HepG2 (cell line): ENCODE results near the gene PIAS3. TPM values are rescaled to one million over a fixed set of nuclear protein-coding genes. Genes with fewer than 3 reads are reported as not detected.
A peak's percentile ranks its signal among the peaks of the same experiment; 100 is the strongest.

Experiments used
- ARNT2 ChIP-seq: sonication (generic); formaldehyde crosslinking; IDR thresholded peaks from 2 replicates; pipeline ENCODE4 v1.8.0; 2022; ENCODE audit warnings: mild to moderate bottlenecking, low read depth, missing genetic modification reagents, moderate library complexity
- DNMT3B ChIP-seq: conservative IDR thresholded peaks from 2 replicates; pipeline ENCODE4 v1.6.1; 2016; ENCODE audit warnings: missing biosample characterization, control low read depth
- KMT2A ChIP-seq: sonication (generic); formaldehyde crosslinking; IDR thresholded peaks from 2 replicates; pipeline ENCODE4 v1.4.0; 2020; ENCODE audit warnings: missing genetic modification reagents
- MTA1 ChIP-seq: sonication (generic); formaldehyde crosslinking; IDR thresholded peaks from 2 replicates; pipeline ENCODE4 v1.4.0; 2020; ENCODE audit warnings: missing genetic modification reagents, mild to moderate bottlenecking, borderline replicate concordance
- MTF2 ChIP-seq: sonication (generic); formaldehyde crosslinking; IDR thresholded peaks from 2 replicates; pipeline ENCODE4 v1.5.0; 2020; ENCODE audit warnings: missing genetic modification reagents, borderline replicate concordance
- RBAK ChIP-seq: sonication (generic); formaldehyde crosslinking; IDR thresholded peaks from 2 replicates; pipeline ENCODE4 v1.5.1; 2020; ENCODE audit warnings: mild to moderate bottlenecking, missing genetic modification reagents
- RFXAP ChIP-seq: sonication (generic); formaldehyde crosslinking; IDR thresholded peaks from 2 replicates; pipeline ENCODE4 v1.4.0; 2020; ENCODE audit warnings: missing genetic modification reagents, borderline replicate concordance
- SKI ChIP-seq: fragments of 450-650 bp; IDR thresholded peaks from one replicate; pipeline ENCODE4 v1.6.1; 2018; ENCODE audit warnings: mild to moderate bottlenecking; ENCODE audit not compliant: partially characterized antibody
- SMARCE1 ChIP-seq: fragments of 450-650 bp; IDR thresholded peaks from 2 replicates; pipeline ENCODE4 v1.6.1; 2017; ENCODE audit warnings: borderline replicate concordance
- SNAPC5 ChIP-seq: sonication (generic); formaldehyde crosslinking; IDR thresholded peaks from 2 replicates; pipeline ENCODE4 v1.8.1; 2023; ENCODE audit warnings: mild to moderate bottlenecking, missing genetic modification reagents, borderline replicate concordance
- STAG1 ChIP-seq: sonication (generic); formaldehyde crosslinking; IDR thresholded peaks from 2 replicates; pipeline ENCODE4 v1.4.0; 2020; ENCODE audit warnings: missing genetic modification reagents
- TRAFD1 ChIP-seq: sonication (generic); formaldehyde crosslinking; IDR thresholded peaks from 2 replicates; pipeline ENCODE4 v1.5.1; 2020; ENCODE audit warnings: missing genetic modification reagents, mild to moderate bottlenecking, borderline replicate concordance
- U2AF1 ChIP-seq: fragments of 200-400 bp; formaldehyde crosslinking; optimal IDR thresholded peaks from 2 replicates; pipeline ENCODE3; 2017; ENCODE audit warnings: mild to moderate bottlenecking, low read depth, low read length
- ZNF207 ChIP-seq: fragments of 450-650 bp; IDR thresholded peaks from 2 replicates; pipeline ENCODE4 v1.6.1; 2016; ENCODE audit warnings: antibody characterized with exemption, borderline replicate concordance
- ZNF547 ChIP-seq: sonication (generic); formaldehyde crosslinking; IDR thresholded peaks from 2 replicates; pipeline ENCODE4 v1.5.1; 2020; ENCODE audit warnings: mild to moderate bottlenecking, missing genetic modification reagents
- ZNF567 ChIP-seq: sonication (generic); formaldehyde crosslinking; IDR thresholded peaks from 2 replicates; pipeline ENCODE4 v1.8.1; 2023; ENCODE audit warnings: mild to moderate bottlenecking, missing genetic modification reagents, borderline replicate concordance
- ZNF589 ChIP-seq: sonication (generic); formaldehyde crosslinking; conservative IDR thresholded peaks from 2 replicates; pipeline ENCODE4 v1.8.0; 2022; ENCODE audit warnings: mild to moderate bottlenecking, moderate library complexity, missing genetic modification reagents
- ZNF670 ChIP-seq: sonication (generic); formaldehyde crosslinking; IDR thresholded peaks from 2 replicates; pipeline ENCODE4 v1.8.0; 2022; ENCODE audit warnings: mild to moderate bottlenecking, missing genetic modification reagents, borderline replicate concordance
- ZNF713 ChIP-seq: sonication (generic); formaldehyde crosslinking; IDR thresholded peaks from 2 replicates; pipeline ENCODE4 v1.4.0; 2020; ENCODE audit warnings: mild to moderate bottlenecking, missing genetic modification reagents
- ZNF773 ChIP-seq: sonication (generic); formaldehyde crosslinking; IDR thresholded peaks from 2 replicates; pipeline ENCODE4 v1.4.0; 2020; ENCODE audit warnings: missing genetic modification reagents, borderline replicate concordance
- ZNF790 ChIP-seq: sonication (generic); formaldehyde crosslinking; IDR thresholded peaks from 2 replicates; pipeline ENCODE4 v1.8.0; 2022; ENCODE audit warnings: missing genetic modification reagents, mild to moderate bottlenecking, borderline replicate concordance
- polyA plus RNA-seq, 8 experiments: library from polyadenylated mRNA; depleted of rRNA in 3 of 8; stranded (reverse) in 7 of 8; unstranded in 1 of 8; fragments of >200 nt; fragmentation: Illumina TruSeq in 4 of 8; extraction: Trizol in 4 of 8; gene quantifications; 2 replicates each; pipeline versions ENCODE4 v1.2.1 to v1.2.3, GENCODE V29; 2011 to 2016; ENCODE audit warnings: low read depth in 4 of 8, missing spikeins in 1 of 8, mixed read lengths in 1 of 8; ENCODE audit not compliant: insufficient read depth in 1 of 8
- total RNA-seq, 5 experiments: library from RNA; depleted of rRNA; stranded (reverse); fragments of >200 nt; fragmentation: Illumina TruSeq; extraction: Trizol; gene quantifications; 2 replicates each; pipeline ENCODE4 v1.2.3, GENCODE V29; 2016; ENCODE audit warnings: low read depth in 1 of 5
- TF ChIP-seq, protein P1 (sequence below): sonication (generic); formaldehyde crosslinking; IDR thresholded peaks from 2 replicates; pipeline ENCODE4 v1.5.1; 2020; ENCODE audit warnings: mild to moderate bottlenecking, moderate library complexity, missing genetic modification reagents
- TF ChIP-seq, protein P2 (sequence below): sonication (generic); formaldehyde crosslinking; IDR thresholded peaks from 2 replicates; pipeline ENCODE4 v1.4.0; 2020; ENCODE audit warnings: missing genetic modification reagents
- TF ChIP-seq, protein P3 (sequence below): fragments of 450-650 bp; IDR thresholded peaks from 2 replicates; pipeline ENCODE4 v1.6.1; 2017

The PIAS3 gene
- total and polyA plus RNA-seq, 2 of the 13 experiments (the other 11 are each of a cell fraction or from before 2014, with no cell fraction given), result 3.7 to 8.0 TPM

GRCh38 chr1:145823565-145824498 lies 35.0 kb downstream of the PIAS3 start, which contains the start of the genes POLR3C and RNF115 (continued):
- TF ChIP-seq SNAPC5 (CRISPR knock-in tag) (no peak), ARNT2 (CRISPR knock-in tag) (peak; percentile 81; the same call in 1 of the 2 replicates), ZNF547 (CRISPR knock-in tag) (peak; percentile 48; the same call in 1 of the 2 replicates), ZNF773 (peak; percentile 49; the same call in 1 of the 2 replicates), SMARCE1 (no peak), ZNF713 (CRISPR knock-in tag) (no peak), RBAK (no peak), ZNF567 (no peak), MTF2 (CRISPR knock-in tag) (no peak), ZNF670 (no peak; the same call in 1 of the 2 replicates), DNMT3B (CRISPR knock-in tag) (no peak), ZNF790 (no peak; the same call in 1 of the 2 replicates), ZNF589 (CRISPR knock-in tag) (no peak), STAG1 (CRISPR knock-in tag) (no peak; the same call in 1 of the 2 replicates), SKI (peak; percentile 43), U2AF1 (peak; percentile 89), MTA1 (CRISPR knock-in tag) (peak; percentile 70; the same call in 1 of the 2 replicates), ZNF207 (no peak), KMT2A (CRISPR knock-in tag) (peak; percentile 94), TRAFD1 (no peak), RFXAP (CRISPR knock-in tag) (0 out of 2 replicates have a peak, but pooled peaks have one; percentile 67)
- TF ChIP-seq, protein P1, sequence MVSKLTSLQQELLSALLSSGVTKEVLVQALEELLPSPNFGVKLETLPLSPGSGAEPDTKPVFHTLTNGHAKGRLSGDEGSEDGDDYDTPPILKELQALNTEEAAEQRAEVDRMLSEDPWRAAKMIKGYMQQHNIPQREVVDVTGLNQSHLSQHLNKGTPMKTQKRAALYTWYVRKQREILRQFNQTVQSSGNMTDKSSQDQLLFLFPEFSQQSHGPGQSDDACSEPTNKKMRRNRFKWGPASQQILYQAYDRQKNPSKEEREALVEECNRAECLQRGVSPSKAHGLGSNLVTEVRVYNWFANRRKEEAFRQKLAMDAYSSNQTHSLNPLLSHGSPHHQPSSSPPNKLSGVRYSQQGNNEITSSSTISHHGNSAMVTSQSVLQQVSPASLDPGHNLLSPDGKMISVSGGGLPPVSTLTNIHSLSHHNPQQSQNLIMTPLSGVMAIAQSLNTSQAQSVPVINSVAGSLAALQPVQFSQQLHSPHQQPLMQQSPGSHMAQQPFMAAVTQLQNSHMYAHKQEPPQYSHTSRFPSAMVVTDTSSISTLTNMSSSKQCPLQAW, result peak; percentile 87
- TF ChIP-seq, protein P2, sequence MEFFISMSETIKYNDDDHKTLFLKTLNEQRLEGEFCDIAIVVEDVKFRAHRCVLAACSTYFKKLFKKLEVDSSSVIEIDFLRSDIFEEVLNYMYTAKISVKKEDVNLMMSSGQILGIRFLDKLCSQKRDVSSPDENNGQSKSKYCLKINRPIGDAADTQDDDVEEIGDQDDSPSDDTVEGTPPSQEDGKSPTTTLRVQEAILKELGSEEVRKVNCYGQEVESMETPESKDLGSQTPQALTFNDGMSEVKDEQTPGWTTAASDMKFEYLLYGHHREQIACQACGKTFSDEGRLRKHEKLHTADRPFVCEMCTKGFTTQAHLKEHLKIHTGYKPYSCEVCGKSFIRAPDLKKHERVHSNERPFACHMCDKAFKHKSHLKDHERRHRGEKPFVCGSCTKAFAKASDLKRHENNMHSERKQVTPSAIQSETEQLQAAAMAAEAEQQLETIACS, result peak; percentile 65
- TF ChIP-seq, protein P3, sequence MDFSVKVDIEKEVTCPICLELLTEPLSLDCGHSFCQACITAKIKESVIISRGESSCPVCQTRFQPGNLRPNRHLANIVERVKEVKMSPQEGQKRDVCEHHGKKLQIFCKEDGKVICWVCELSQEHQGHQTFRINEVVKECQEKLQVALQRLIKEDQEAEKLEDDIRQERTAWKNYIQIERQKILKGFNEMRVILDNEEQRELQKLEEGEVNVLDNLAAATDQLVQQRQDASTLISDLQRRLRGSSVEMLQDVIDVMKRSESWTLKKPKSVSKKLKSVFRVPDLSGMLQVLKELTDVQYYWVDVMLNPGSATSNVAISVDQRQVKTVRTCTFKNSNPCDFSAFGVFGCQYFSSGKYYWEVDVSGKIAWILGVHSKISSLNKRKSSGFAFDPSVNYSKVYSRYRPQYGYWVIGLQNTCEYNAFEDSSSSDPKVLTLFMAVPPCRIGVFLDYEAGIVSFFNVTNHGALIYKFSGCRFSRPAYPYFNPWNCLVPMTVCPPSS, result no peak
